Nephron (organoid): Measurements from ENCODE around the gene DRC3.

ENCODE experiments used
- H3K27ac Mint-ChIP-seq, 3 experiments: 2 replicates each; pipeline ENCODE4 v1.8.0; 2020; ENCODE audit warnings: mixed read lengths in 3 of 3, mild to moderate bottlenecking in 2 of 3, moderate library complexity in 1 of 3
- H3K27me3 Mint-ChIP-seq: 2 replicates; pipeline ENCODE4 v1.8.0; 2021; ENCODE audit warnings: low read depth, mild to moderate bottlenecking, moderate library complexity, mixed read lengths
- H3K36me3 Mint-ChIP-seq: 2 replicates; pipeline ENCODE4 v1.8.0; 2020; ENCODE audit warnings: low read depth, mixed read lengths
- H3K4me1 Mint-ChIP-seq: 2 replicates; pipeline ENCODE4 v1.8.0; 2020; ENCODE audit warnings: mixed read lengths
- H3K4me3 Mint-ChIP-seq, 3 experiments: 2 replicates each; pipeline ENCODE4 v1.8.0; 2020; ENCODE audit warnings: mild to moderate bottlenecking in 3 of 3, mixed read lengths in 3 of 3, moderate library complexity in 2 of 3
- H3K9me3 Mint-ChIP-seq: 2 replicates; pipeline ENCODE4 v1.8.0; 2020; ENCODE audit warnings: mixed read lengths
- TF ChIP-seq, protein P1 (sequence below), 3 experiments: fragments of 200-600 bp; sonication (generic); IDR thresholded peaks; one replicate each; pipeline ENCODE4 v1.5.0; 2021; ENCODE audit warnings: antibody characterized with exemption in 3 of 3; ENCODE audit not compliant: unreplicated experiment in 3 of 3

DRC3 gene

DNA sequence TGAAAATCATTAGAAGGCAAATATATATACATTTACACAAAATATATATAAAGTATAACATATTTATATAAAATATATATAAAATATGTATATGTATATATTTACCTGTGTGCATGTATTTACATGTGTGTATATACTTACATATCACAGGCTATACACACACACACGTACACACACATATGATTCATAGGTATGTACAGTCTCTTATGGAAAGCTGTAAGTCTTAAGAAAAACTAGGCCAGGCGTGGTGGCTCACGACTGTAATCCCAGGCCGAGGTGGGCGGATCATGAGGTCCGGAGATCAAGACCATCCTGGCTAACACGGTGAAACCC, 15.1 kb upstream of the DRC3 start:
- Mint-ChIP-seq H3K9me3 (no peaks in the 10 kb centered on the region), H3K27ac (peak overlapping the region in 2 of 3 experiments; percentile 35 to 91), H3K4me3 (no peak overlapping the region), H3K36me3 (peaks cover 26% of the 10 kb centered on the region), H3K27me3 (no peaks in the 10 kb centered on the region), H3K4me1 (peaks cover 33% of the 10 kb centered on the region)
- TF ChIP-seq, protein P1, sequence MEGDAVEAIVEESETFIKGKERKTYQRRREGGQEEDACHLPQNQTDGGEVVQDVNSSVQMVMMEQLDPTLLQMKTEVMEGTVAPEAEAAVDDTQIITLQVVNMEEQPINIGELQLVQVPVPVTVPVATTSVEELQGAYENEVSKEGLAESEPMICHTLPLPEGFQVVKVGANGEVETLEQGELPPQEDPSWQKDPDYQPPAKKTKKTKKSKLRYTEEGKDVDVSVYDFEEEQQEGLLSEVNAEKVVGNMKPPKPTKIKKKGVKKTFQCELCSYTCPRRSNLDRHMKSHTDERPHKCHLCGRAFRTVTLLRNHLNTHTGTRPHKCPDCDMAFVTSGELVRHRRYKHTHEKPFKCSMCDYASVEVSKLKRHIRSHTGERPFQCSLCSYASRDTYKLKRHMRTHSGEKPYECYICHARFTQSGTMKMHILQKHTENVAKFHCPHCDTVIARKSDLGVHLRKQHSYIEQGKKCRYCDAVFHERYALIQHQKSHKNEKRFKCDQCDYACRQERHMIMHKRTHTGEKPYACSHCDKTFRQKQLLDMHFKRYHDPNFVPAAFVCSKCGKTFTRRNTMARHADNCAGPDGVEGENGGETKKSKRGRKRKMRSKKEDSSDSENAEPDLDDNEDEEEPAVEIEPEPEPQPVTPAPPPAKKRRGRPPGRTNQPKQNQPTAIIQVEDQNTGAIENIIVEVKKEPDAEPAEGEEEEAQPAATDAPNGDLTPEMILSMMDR (IDR thresholded peaks at IDR 0.05; ENCODE audit: unreplicated experiment in 3 of 3): no peak

DNA sequence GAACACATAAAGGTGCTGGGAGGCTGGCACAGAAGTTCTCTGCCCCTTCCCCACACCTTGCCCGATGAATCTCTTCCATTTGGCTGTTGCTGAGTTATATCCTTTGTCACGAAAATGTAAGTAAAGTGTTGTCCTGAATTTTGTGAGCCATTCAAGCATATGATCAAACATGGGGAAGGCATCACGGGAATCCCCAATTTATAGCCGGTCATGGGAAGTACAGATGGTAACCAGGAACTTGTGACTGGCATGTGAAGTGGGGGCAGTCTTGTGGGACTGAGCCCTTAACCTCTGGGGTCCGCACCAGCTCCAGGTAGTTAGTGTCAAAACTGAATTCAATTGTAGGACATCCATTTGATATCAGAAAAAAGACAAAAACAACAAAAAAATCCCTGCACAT, 13.7 kb upstream of the DRC3 start:
- no peaks in the 10 kb centered on the region for H3K27me3 Mint-ChIP-seq
- no peaks in the 10 kb centered on the region for H3K9me3 Mint-ChIP-seq
- peak overlapping the region in 1 of 3 experiments; percentile 67 for H3K4me3 Mint-ChIP-seq
- H3K36me3 Mint-ChIP-seq: peaks cover 24% of the 10 kb centered on the region
- peak overlapping the region; percentile 84 to 95 (median 91) for H3K27ac Mint-ChIP-seq
- peaks cover 39% of the 10 kb centered on the region for H3K4me1 Mint-ChIP-seq
- TF ChIP-seq, protein P1 (IDR thresholded peaks at IDR 0.05; ENCODE audit: unreplicated experiment in 3 of 3): no peak

DNA sequence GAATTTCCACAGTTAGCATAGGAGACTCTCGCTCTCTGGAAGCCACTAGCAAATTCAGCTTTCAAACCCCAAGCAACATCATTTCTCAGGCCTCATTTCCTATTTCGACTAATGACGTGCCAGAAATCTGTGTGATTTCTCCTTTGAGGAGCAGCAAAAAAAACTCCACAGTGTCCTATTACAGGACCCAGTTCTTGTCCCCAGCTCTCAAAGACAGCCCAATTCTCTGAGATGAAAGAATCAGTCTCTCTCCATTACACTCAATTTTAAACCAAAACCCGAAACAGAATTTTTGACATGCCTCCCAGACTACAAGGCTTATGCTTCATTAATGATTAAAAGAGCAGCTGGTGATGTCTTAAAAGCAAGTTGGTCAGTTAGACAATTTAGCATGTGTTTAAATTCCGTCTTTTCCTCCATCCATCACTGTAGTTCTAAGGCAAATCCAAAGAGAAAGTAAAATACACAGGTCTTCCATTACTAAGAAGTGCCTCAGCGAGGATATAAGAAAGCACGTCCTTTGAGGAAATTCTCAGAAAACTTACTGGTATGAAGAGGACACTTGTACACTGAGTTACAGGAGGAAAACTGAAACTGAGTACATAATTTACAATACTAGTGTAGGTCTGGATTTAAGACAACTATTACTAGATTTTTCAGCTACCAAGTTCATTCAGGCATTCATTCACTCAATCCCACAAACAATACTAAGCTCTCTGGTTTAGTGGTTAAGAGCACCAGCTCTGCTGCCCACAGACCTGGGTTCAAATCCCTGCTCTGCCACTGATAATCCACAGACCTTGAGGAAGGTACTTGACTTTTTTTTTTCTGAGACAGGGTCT, 12.9 kb upstream of the DRC3 start:
- TF ChIP-seq, protein P1 (IDR thresholded peaks at IDR 0.05; ENCODE audit: unreplicated experiment in 3 of 3): no peak
- Mint-ChIP-seq H3K9me3 (no peaks in the 10 kb centered on the region), H3K4me1 (peaks cover 39% of the 10 kb centered on the region), H3K27ac (peak overlapping the region; percentile 84 to 95 (median 91)), H3K36me3 (peaks cover 18% of the 10 kb centered on the region), H3K27me3 (no peaks in the 10 kb centered on the region), H3K4me3 (peak overlapping the region; percentile 10 to 67 (median 40))

DNA sequence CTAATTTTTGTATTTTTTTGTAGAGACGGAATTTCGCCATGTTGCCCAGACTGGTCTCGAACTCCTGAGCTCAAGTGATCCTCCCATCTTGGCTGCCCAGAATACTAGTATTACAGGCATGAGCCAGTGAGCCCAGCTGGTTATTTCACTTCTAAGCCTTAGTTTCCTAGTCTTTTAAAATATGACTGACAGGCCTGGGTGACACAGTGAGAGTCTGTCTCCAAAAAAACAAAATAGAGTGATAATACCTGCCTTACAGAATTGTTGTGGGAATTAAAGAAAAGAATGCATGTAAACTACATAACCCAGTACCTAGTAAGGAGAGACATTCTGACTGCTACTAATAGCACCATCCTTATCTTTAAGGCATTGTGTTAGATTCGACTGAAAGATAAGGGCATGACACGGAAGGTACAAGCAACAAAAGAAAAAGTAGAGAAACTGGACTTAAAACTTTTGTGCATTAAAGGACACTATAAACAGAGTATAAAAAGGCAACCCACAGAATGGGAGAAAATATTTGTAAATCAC, 12.1 kb upstream of the DRC3 start:
- TF ChIP-seq, protein P1 (IDR thresholded peaks at IDR 0.05; ENCODE audit: unreplicated experiment in 3 of 3): no peak
- H3K4me1 Mint-ChIP-seq: peaks cover 46% of the 10 kb centered on the region
- peaks cover 10% of the 10 kb centered on the region for H3K36me3 Mint-ChIP-seq
- H3K27ac Mint-ChIP-seq: peak overlapping the region; percentile 84 to 95 (median 91)
- no peaks in the 10 kb centered on the region for H3K27me3 Mint-ChIP-seq
- no peak overlapping the region for H3K4me3 Mint-ChIP-seq
- H3K9me3 Mint-ChIP-seq: no peaks in the 10 kb centered on the region

DNA sequence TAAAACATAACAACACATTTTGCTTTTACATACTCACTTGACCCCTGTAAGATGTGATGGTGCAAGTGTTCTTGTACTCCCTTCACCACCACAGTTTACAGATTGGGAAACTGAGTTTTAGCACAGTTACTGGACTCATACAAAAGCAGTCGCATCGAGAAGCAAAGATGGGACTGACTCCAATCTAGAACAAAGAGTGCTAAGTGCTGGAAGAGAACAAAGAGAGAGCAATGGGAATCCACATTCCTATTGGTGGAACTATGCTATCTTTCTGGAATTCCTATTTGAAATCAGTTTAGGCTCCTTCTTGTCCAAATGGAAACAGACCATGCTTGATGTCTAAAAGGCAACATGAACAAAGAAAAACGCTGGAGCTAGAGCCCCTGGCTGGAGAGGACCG, 9.6 kb upstream of the DRC3 start:
- TF ChIP-seq, protein P1 (IDR thresholded peaks at IDR 0.05; ENCODE audit: unreplicated experiment in 3 of 3): no peak
- H3K9me3 Mint-ChIP-seq: no peaks in the 10 kb centered on the region
- no peak overlapping the region for H3K27ac Mint-ChIP-seq
- no peak overlapping the region for H3K4me3 Mint-ChIP-seq
- no peaks in the 10 kb centered on the region for H3K27me3 Mint-ChIP-seq
- H3K36me3 Mint-ChIP-seq: peaks cover 4% of the 10 kb centered on the region
- H3K4me1 Mint-ChIP-seq: peaks cover 56% of the 10 kb centered on the region
